H1 (cell line): Measurements from ENCODE around the gene UFC1. TPM values are rescaled to one million over a fixed set of nuclear protein-coding genes. Genes with fewer than 3 reads are reported as not detected.

Source experiments
- CEBPB ChIP-seq: IDR thresholded peaks from 2 replicates; pipeline ENCODE4 v1.6.1; 2012; ENCODE audit warnings: low read depth, low read length
- CHD2 ChIP-seq: IDR thresholded peaks from 2 replicates; pipeline ENCODE4 v1.6.1; 2012; ENCODE audit warnings: low read length, improper control_type of control experiment
- CTCF ChIP-seq, 3 experiments: IDR thresholded peaks; 1 replicate in 2 of 3; 2 replicates in 1 of 3; pipeline versions ENCODE4 v1.5.1 to v1.6.1; 2011; ENCODE audit warnings: low read length in 3 of 3, mild to moderate bottlenecking in 3 of 3, inconsistent platforms in 2 of 3, low read depth in 1 of 3, moderate library complexity in 1 of 3; ENCODE audit not compliant: insufficient read depth in 1 of 3; ENCODE audit errors: control extremely low read depth in 1 of 3
- GABPA ChIP-seq: IDR thresholded peaks from 2 replicates; pipeline ENCODE4 v1.6.1; 2011; ENCODE audit warnings: mild to moderate bottlenecking, low read length, moderate library complexity, borderline replicate concordance; ENCODE audit not compliant: insufficient read depth
- RAD21 ChIP-seq, 2 experiments: IDR thresholded peaks in 1 of 2; conservative IDR thresholded peaks in 1 of 2; 2 replicates each; pipeline ENCODE4 v1.6.1; 2011; ENCODE audit warnings: low read depth in 2 of 2, low read length in 2 of 2, improper control_type of control experiment in 1 of 2, inconsistent platforms in 1 of 2, mild to moderate bottlenecking in 1 of 2, moderate library complexity in 1 of 2
- SAP30 ChIP-seq: fragments of 300-600 bp; sonication (generic); IDR thresholded peaks from 2 replicates; pipeline ENCODE4 v1.7.1; 2012; ENCODE audit warnings: low read length, moderate library complexity, mild to moderate bottlenecking, inconsistent platforms; ENCODE audit not compliant: insufficient read depth, insufficient replicate concordance
- SUZ12 ChIP-seq: fragments of 200-600 bp; sonication (generic); IDR thresholded peaks from 2 replicates; pipeline ENCODE4 v1.6.1; 2012; ENCODE audit warnings: mild to moderate bottlenecking, inconsistent platforms, low read length, moderate library complexity, mixed read lengths
- TBP ChIP-seq: IDR thresholded peaks from 2 replicates; pipeline ENCODE4 v1.6.1; 2011; ENCODE audit warnings: low read depth, low read length, improper control_type of control experiment
- TCF12 ChIP-seq: IDR thresholded peaks from 2 replicates; pipeline ENCODE4 v1.6.1; 2011; ENCODE audit warnings: low read depth, mild to moderate bottlenecking, low read length
- YY1 ChIP-seq: IDR thresholded peaks from 2 replicates; pipeline ENCODE4 v1.6.1; 2011; ENCODE audit warnings: low read depth, mild to moderate bottlenecking, low read length
- polyA plus RNA-seq, 7 experiments: library from polyadenylated mRNA; depleted of rRNA in 3 of 7; stranded (reverse) in 5 of 7; unstranded in 2 of 7; fragments of >200 nt in 5 of 7; fragments of 200-250 nt in 2 of 7; gene quantifications; 1 replicate in 5 of 7; 2 replicates in 1 of 7; 4 replicates in 1 of 7; pipeline versions ENCODE4 v1.2.1 to v1.2.3, GENCODE V29; 2011 to 2013; ENCODE audit warnings: missing spikeins in 2 of 7, mixed read lengths in 2 of 7
- total RNA-seq: library from RNA; stranded (reverse); fragmentation: NEBNext Ultra II Directional; extraction: Animal tissue kit (Norgen Biotek cat#: 25700); gene quantifications from 2 replicates; pipeline ENCODE4 v1.2.1, GENCODE V29; 2021

UFC1 gene
- total and polyA plus RNA-seq, 2 of the 8 experiments (the other 6 are each of a cell fraction or from before 2014, with no cell fraction given) = 67.8 to 102 TPM

GRCh38 chr1:161198194-161198896 is 44.6 kb downstream of the UFC1 start (continued):
- TF ChIP-seq CHD2 = no peak
- TF ChIP-seq CEBPB = no peak
- no peak for TF ChIP-seq GABPA
- TF ChIP-seq SUZ12 = no peak
- no peak for TF ChIP-seq TCF12
- TF ChIP-seq YY1 = no peak
- peak; percentile 35 to 46 (median 45) for TF ChIP-seq CTCF (IDR thresholded peaks at IDR 0.05; ENCODE audit: control extremely low read depth in 1 of 3, insufficient read depth in 1 of 3, low read depth in 1 of 3, low read length in 3 of 3)
- no peak for TF ChIP-seq SAP30
- TF ChIP-seq TBP = peak; percentile 36; the same call in 1 of the 2 replicates
- peak; percentile 20 to 55; a peak in 3 of 4 replicates for TF ChIP-seq RAD21 (IDR thresholded peaks at IDR 0.05 in 1 of 2, conservative IDR thresholded peaks at IDR 0.05 in 1 of 2; ENCODE audit: low read depth in 2 of 2, low read length in 2 of 2)
